ENCODE measurements around the gene C9orf152.
"Not testable (repeated sequence)": the region's sequence is repeated elsewhere in the genome, so short reads cannot be mapped to it uniquely, and the experiment has no call there.

C9orf152 gene

DNA sequence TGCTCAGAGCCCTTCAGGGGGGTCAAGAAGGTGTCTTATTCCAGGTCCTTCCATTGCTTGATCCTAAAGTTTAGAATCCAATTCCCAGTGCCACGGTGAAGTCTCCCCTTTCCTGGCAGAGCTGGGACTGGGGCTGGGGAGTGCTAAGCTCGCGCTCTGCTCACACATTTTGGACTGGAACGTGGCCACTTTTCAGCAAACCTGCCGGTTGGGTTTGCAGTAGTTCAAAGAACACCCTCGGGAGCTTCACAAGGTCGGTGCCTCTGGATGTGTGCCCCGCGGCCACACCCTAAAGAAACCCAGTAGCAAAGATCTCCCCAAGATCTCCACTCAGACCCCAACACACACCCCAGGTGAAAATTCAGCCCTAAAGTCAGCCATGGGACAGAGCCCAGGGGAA is at the start of gene C9orf152:
C9orf152 (minus strand) TSS at position 129 of the 400 bp plus-strand sequence. CDS start 580 bp downstream, outside the sequence.
- no peak for DNase-seq

DNA sequence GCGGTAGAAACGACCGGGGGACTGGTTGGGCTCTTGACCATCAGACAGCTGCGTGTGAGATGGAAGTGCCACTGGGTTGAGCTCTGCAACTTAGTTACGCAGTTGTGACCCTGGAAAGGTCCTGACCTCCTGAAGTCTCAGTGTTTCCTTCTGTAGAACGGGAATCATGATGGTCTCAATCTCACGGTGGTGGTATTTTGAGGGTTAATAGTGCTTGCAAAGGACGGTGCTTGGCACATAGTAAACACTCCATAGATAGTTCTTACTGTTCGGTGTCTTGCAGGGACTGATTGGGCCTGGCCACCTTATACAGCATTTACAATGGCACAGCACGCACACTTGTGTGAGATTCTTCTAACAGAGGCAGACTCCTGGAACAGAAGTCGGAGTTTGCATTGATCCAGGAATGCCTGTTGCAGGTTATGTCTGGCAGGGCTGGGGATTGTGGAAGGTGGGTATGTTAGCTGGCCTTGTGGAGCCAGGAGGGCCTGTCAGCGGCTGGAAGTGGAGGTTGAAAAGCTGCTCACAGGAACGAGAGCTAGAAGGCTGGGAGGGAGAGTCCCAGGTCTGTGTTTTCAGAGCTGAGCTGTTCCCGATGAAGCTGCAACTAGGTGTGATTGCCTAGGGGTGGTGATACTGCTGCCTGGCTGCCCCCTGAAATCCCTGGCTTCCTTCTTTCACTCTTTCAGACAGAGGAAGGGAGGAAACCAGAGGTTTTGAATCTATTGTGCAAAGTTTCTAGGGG is 49.3 kb upstream of the C9orf152 start:
- peak in 23 of 56 donors; percentile 2 to 73 (median 31) for DNase-seq

- DNase-seq = peak; percentile 28 to 93 (median 76)
Observed at GRCh38 chr9:110256380-110257096, 48.6 kb upstream of the C9orf152 start, which contains the start of gene TXN. Gene TXN, minus strand, starts transcription at chr9:110256507. Its CDS starts 72 bp downstream, at chr9:110256435.

- DNase-seq = peak in 39 of 56 donors; percentile 5 to 76 (median 35)
Observed at GRCh38 chr9:110255463-110256379, 47.8 kb upstream of the C9orf152 start.

DNA sequence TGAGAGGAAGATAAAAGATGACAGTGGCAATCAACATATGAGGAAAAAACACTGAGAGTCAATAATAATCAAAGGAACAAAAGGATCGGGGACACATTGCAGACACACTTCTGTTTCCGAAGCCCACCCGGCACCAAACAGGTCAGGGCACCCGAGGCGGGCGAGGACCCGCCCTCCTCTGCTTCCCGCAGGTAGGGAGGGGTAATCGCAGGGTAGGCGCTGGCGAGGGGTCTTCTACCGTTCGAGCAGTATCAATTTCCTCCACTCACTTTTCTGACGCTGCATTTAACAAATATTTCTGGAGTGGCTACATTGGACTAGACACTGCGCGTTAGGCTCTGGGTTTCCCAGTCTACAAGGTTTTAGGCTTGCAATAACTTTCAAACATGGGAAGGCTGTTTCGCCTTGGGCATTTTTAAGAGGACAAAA is 47.1 kb upstream of the C9orf152 start:
- peak in 3 of 56 donors; percentile 16 to 38 (median 30) for DNase-seq

DNA sequence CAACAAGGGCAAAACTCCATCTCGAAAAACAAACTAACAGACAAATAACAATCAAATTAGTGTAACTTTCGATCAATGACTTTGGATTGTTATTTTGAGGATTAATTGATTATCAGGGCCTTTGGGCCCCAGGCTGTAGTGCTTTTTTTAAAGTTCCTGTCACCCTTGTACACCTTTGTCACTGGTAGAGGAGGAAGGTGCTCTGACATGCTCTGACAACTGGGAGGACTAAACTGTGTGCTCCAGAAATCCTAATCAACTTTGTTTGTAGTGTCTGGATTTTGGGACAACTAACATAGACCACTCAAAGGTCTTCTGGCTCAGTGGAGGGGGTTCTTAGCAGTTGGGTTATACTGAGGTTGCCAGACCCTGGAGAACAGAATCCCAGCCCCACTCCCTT is 46.5 kb upstream of the C9orf152 start:
- no peak for DNase-seq

DNA sequence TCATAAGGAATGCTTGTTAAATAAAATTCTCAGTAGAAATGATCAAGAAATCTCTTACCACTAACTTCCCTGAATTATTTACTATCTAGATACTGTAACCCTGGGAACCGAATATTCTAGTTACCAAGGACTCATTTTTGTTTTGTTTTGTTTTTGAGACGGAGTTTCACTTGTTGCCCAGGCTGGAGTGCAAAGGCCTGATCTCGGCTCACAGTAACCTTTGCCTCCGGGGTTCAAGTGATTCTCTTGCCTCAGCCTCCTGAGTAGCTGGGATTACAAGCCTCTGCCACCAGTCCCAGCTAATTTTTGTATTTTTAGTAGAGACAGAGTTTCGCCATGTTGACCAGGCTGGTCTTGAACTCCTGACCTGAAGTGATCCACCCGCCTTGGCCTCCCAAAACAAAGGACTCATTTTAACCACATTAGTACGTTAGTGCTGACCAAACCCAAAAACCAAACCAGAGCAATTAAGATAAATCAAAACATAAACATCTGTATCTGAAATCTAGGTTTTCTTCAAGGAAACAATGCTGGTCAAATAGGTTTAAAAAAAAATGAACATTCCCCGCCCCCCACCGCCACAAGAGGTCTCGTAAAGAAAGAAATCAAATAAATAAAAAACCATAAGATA is 44.7 kb upstream of the C9orf152 start:
- DNase-seq = no peak

DNA sequence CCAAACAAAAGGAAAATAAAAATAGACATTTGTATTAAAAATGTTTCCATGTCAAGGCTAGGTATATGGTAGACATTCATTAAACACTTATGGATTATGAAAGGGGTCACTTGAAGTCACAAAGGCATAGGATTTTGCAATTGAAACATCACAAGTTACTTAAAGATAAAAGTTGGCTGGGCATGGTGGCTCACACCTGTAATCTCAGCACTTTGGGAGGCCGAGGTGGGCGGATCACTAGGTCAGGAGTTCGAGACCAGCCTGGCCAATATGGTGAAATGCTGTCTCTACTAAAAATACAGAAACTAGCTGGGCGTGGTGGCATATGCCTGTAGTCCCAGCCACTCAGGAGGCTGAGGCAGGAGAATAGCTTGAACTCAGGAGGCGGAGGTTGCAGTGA is 43.8 kb upstream of the C9orf152 start:
- DNase-seq = not testable (repeated sequence)

DNA sequence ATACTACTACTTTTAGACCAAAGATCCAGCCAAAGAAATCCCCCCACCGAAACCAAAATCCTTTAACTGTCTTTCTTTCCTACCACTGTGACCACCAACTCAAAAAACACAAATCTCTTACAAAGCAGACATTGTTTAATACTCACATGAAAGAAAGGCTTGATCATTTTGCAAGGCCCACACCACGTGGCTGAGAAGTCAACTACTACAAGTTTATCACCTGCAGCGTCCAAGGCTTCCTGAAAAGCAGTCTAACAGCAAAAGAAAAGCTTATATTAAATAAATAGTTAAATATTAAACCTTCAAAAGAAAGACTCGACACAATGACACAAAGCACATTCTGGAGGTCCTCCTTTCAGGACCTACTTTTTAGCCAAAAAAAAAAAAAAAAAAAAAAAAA is 43.3 kb upstream of the C9orf152 start:
- DNase-seq = no peak

DNA sequence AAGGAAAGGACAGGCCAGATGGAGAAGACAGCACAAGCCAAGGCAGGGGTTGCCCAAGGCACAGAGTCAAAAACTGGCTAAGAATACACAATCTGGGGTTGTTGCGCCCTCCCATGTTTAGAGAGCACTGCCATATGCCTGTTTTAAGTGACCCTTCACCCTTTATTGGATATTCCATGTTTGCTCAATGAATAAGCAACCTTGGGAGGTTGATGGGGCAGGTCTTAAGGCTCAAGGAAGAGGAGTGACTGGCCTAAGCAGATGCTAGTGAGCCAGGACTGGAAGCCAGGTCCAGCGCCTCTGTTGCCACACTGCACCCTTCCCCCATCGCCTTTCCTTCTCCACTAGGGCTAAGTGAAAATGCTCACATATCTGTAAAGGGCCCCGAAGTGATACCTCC is 41.6 kb upstream of the C9orf152 start:
- DNase-seq = no peak

DNA sequence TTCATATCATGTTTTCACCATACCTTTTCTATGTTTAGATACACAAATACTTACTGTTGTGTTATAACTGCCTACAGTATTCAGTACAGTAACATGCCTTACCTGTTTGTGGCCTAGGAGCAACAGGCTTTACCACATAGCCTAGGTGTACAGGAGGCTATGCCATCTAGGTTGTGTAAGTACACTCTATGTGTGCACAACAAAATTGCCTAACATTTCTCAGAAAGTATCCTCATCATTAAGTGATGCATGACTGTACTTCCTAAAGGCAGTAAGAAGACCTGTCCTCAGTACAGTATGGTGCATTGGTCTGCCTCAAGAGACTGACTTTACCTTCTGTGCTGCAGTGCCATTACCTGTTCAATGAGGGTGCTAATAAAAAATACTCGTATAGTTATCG is 40.4 kb upstream of the C9orf152 start:
- DNase-seq = no peak

GRCh38 chr9:110246214-110246613 is 38.3 kb upstream of the C9orf152 start:
- no peak for DNase-seq

- no peak for DNase-seq
Observed at GRCh38 chr9:110244616-110245015, 36.7 kb upstream of the C9orf152 start.

DNA sequence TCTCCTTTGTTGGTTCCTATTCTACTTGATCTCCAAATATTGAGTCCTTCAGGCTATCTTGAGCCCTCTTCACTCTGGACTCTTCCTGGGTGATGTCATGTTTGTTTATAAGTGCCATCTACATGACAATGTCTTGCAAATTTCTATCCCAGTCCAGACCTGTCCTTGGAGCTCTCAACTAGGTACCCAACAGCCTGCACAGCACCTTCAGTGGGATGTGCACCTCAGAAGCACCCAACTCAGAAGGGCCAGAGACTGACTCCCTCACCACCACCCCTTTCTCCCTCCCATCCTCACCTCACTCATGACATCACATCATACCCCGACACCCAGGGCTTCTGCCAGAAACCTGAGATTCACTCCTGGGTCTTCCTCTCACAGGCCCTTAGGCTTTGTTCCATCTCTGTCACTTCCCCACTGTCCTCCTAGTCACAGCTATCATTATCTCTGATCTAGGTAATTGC is 33.9 kb upstream of the C9orf152 start:
- DNase-seq = no peak

DNA sequence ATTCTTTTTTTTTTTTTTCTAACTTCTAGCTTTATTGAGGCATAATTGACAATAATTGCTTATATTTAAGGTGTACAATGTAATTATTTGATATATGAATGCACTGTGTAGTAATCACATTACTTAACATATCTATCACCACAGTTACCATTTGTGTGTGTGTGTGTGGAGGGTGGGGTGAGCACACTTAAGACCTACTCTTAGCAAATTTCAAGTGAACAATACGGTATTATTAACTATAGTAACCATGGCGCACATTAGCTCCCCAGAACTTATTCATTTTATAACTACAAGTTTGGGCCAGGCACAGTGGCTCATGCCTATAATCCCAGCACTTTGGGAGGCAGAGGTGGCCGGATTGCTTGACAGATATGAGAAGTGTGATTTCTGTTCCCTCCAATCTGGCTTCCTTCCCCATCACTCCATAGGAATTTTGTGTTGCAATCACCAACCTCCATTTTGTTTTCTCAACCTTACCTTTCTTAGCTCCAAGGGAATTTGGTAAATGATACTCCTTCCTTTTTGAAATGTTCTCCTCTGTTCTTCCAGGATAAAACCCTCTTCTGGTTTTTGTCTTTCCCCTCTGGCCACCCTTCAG is 33.4 kb upstream of the C9orf152 start:
- no peak for DNase-seq

- no peak for DNase-seq
Observed at GRCh38 chr9:110240198-110240597, 32.2 kb upstream of the C9orf152 start.

DNA sequence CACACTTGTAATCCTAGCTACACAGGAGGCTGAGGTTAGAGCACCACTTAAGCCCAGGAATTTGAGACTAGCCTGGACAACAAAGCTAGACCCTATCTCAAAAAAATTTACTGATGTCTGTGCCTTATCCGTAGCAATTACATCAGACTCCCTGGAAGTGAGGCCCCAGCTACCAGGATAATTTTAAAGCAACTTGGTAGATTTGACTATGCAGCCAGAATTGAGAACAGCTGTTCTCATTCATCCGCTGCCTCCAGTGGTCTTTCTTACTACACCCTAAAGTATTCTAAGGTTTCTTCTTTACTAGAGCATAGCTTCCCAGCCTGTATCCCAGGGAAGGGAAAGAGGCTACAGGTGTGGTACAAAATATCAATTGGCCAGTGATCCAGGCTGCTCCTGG is 20.4 kb upstream of the C9orf152 start:
- no peak for DNase-seq

GRCh38 chr9:110224583-110224982 is 16.6 kb upstream of the C9orf152 start:
- no peak for DNase-seq

DNA sequence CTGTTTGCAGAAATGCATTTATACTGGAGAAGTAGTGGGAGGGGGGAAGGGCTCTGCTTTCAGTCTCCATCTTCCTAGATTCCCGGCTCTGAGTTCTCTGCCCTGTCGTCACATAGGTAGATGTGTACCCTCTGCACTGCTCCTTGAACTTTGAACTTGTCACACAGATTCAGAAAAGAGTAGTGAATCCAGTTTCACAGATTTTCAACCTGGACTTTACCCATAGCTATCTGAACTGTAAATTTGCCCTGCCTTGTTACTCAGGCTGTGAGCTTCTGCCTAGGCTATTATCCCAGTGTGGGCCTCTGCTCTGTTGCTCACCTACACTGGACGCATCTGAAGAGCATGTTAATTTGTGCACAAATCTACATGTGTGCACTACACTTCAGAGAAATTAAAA is 12.8 kb upstream of the C9orf152 start:
- DNase-seq = no peak

GRCh38 chr9:110217656-110218099 is 9.7 kb upstream of the C9orf152 start:
- DNase-seq = peak in 3 of 56 donors; percentile 1
